NB4 (cell line): ENCODE data around the gene COA1.

ENCODE experiments used
- DNase-seq: peaks from one replicate; pipeline ENCODE4 v3.0.0; 2010; ENCODE audit warnings: low read depth
- H3K4me3 ChIP-seq: one replicate; pipeline ENCODE4 v1.5.1; 2011; ENCODE audit warnings: mild to moderate bottlenecking, low read depth, low read length, moderate library complexity
- CTCF ChIP-seq: IDR thresholded peaks from one replicate; pipeline ENCODE4 v1.5.1; 2012; ENCODE audit warnings: low read depth, low read length
- MYC ChIP-seq: IDR thresholded peaks from 2 replicates; pipeline ENCODE4 v1.6.1; 2011; ENCODE audit warnings: low read depth, low read length
- POLR2A ChIP-seq: IDR thresholded peaks from 2 replicates; pipeline ENCODE4 v1.6.1; 2011; ENCODE audit warnings: mild to moderate bottlenecking; ENCODE audit not compliant: insufficient read length; ENCODE audit errors: extremely low read depth
- TF ChIP-seq, protein P1 (sequence below): IDR thresholded peaks from 2 replicates; pipeline ENCODE4 v1.6.1; 2011; ENCODE audit warnings: low read depth, low read length

The COA1 gene

GRCh38 chr7:43656997-43657396 lies 72.3 kb downstream of the COA1 start:
- TF ChIP-seq MYC (no peak), POLR2A (no peak), CTCF (no peak)
- TF ChIP-seq, protein P1, sequence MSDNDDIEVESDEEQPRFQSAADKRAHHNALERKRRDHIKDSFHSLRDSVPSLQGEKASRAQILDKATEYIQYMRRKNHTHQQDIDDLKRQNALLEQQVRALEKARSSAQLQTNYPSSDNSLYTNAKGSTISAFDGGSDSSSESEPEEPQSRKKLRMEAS, result no peak
- H3K4me3 ChIP-seq, result no peak overlapping the region
- DNase-seq, result no peak

DNA sequence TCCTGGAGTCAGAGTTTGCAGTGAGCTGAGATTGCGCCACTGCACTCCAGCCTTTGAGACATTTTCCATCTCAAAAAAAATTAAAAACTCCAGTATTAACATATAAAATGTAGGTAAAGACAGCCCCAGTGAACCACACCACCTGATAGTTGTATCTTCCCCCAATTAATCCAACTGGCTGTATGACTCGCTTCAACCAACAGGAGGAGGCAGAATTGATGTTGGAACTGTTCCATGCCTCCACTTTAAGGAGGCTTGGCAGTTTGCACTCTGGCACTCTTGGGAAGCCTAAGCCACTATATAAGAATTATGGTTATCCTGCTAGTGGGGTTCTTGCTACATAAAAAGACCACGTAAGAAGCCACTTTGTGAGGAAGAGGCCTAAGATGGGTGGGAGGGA lies 73.7 kb downstream of the COA1 start:
- H3K4me3 ChIP-seq, result no peak overlapping the region
- DNase-seq, result no peak
- TF ChIP-seq POLR2A, result no peak
- TF ChIP-seq MYC, result no peak
- no peak for TF ChIP-seq CTCF
- TF ChIP-seq, protein P1, result no peak

DNA sequence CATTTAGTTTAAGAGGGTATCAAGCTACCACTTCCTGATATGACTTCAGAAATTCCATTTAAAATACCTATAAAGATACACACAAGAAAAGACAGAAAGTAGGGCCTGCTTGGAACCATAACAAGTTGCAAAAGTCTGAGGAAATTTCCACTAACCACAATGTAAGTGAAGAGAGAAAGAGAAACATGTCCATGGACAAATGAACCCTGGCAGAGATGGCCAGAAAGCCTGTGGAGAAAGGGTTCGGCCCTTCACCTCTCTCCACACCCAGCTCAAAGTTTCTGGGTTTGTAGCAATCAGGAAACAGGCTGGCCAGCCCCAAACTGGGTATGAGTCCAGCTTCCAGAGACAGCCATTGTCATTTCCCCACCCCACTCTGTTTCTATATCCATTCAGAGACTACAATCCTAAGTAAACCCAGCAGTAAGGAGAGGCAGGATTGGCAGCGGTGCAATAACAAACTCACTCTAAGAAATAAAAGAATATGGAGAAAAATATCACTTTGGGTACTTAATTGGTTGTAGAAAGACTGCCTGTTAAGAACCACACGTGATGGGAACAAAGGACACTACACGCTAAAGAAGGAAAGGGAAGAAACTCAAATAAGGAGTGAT lies 75.3 kb downstream of the COA1 start:
- H3K4me3 ChIP-seq, result no peak overlapping the region
- DNase-seq, result no peak
- TF ChIP-seq, protein P1, result no peak
- no peak for TF ChIP-seq POLR2A

DNA sequence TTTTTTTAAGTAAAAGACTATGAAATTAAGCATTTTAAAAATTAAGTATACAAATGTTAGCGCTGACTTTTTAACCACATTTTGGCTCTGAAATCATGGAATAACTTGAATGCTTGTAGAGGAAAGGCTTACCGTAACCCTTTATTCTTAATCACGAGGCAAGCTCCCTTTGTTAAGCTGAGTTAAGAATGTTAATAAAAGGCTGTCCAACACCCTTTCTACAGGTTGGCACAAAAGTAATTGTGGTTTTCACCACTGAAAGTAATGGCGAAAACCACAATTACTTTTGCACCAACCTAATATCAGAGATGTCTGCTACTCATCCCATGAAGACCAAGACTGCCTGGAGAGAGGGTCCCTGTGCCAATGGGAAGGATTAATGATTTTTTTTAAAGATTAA lies 75.9 kb downstream of the COA1 start:
- no peak for DNase-seq
- H3K4me3 ChIP-seq, result no peak overlapping the region
- no peak for TF ChIP-seq MYC
- TF ChIP-seq, protein P1, result no peak
- TF ChIP-seq POLR2A, result no peak
- no peak for TF ChIP-seq CTCF

DNA sequence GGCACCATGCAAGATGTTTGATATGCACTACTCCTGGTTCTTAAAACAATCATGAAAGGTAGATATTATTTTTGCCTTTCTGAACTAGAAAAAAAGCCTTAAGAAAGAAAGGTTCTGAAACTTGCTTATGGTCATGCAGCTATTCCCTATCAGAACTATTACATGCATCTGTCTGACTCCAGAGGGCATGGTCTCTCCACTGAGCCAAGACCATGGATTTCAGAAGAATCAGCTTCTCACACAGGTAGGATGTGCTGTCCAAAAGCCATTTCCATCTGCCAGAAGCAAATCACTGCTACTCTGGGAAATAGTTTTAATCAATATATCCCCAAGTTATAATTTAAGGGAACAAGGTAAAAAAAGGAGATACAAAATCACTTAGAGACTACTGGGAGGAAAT lies 77.0 kb downstream of the COA1 start:
- DNase-seq, result no peak
- no peak overlapping the region for H3K4me3 ChIP-seq
- TF ChIP-seq MYC (no peak), CTCF (no peak), POLR2A (no peak)
- TF ChIP-seq, protein P1, result no peak

DNA sequence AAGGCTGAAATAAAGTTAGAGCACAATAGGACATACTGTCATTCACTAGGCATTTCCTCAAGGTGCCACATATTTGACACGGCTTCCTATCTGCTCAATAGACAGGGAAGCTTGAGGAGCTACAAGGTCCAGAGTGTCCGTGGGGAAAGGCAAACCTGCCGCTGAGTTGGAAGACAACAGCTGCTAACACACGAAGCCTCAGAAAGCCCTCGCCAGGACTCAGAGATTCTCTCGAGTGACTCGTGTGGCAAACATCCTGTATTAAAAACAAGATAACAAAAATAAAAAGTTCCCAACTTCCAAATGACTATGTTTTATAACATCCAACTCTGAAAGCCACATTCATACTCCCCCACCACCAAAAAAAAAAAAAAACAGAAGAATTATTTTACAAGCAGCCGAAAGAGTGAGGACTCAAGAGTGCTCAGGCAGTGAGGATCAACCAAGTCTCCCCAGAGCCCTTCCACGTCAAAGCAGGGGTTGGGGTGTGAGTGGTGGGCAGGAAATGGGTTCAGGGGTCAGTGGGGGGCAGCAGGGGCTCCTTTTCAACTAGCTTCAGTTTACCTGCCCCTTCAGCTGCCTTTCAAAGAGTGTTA lies 78.8 kb downstream of the COA1 start:
- H3K4me3 ChIP-seq, result no peak overlapping the region
- TF ChIP-seq, protein P1, result no peak
- TF ChIP-seq CTCF (no peak), POLR2A (no peak), MYC (no peak)
- peak; percentile 28 for DNase-seq
